ENCODE measurements around the gene MAML3.

DNA sequence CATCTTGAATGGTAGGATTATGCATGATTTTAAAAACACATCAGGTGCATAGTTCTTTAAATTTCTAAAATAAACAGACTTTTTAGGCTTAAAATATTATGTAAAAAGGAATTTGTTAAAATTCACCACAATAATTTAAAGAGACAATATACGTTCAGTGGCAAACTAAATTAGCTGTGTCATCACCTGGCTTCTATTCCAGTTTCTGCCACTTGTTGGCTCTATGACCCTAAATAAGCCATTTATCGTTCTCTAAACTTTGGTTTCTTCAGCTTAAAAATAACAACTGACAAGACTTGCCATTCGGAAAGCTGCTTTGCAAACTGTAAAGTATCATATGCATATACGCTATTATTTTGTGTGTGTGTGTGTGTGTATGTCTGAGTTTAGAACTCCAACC is 347.1 kb downstream of the MAML3 start:
- TF ChIP-seq, protein P1, sequence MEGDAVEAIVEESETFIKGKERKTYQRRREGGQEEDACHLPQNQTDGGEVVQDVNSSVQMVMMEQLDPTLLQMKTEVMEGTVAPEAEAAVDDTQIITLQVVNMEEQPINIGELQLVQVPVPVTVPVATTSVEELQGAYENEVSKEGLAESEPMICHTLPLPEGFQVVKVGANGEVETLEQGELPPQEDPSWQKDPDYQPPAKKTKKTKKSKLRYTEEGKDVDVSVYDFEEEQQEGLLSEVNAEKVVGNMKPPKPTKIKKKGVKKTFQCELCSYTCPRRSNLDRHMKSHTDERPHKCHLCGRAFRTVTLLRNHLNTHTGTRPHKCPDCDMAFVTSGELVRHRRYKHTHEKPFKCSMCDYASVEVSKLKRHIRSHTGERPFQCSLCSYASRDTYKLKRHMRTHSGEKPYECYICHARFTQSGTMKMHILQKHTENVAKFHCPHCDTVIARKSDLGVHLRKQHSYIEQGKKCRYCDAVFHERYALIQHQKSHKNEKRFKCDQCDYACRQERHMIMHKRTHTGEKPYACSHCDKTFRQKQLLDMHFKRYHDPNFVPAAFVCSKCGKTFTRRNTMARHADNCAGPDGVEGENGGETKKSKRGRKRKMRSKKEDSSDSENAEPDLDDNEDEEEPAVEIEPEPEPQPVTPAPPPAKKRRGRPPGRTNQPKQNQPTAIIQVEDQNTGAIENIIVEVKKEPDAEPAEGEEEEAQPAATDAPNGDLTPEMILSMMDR (optimal IDR thresholded peaks at IDR 0.05 in 1 of 3, IDR thresholded peaks at IDR 0.05 in 1 of 3, conservative IDR thresholded peaks at IDR 0.05 in 1 of 3; ENCODE audit: extremely low read depth in 1 of 3, insufficient read depth in 2 of 3, low read length in 3 of 3): no peak
- TF ChIP-seq EZH2 (IDR thresholded peaks at IDR 0.05; ENCODE audit: low read length): no peak
